Ishikawa (cell line): ENCODE measurements around the gene PTDSS2.

Source experiments
- CEBPB ChIP-seq: IDR thresholded peaks from 2 replicates; pipeline ENCODE4 v1.6.1; 2012
- EP300 ChIP-seq: IDR thresholded peaks from 2 replicates; pipeline ENCODE4 v1.6.1; 2012; ENCODE audit warnings: borderline replicate concordance
- FOXM1 ChIP-seq: IDR thresholded peaks from 2 replicates; pipeline ENCODE4 v1.6.1; 2012; ENCODE audit warnings: low read depth, borderline replicate concordance
- NFIC ChIP-seq: IDR thresholded peaks from 2 replicates; pipeline ENCODE4 v1.6.1; 2012
- TAF1 ChIP-seq: IDR thresholded peaks from 2 replicates; pipeline ENCODE4 v1.6.1; 2012; ENCODE audit warnings: low read depth, mild to moderate bottlenecking
- YY1 ChIP-seq: IDR thresholded peaks from 2 replicates; pipeline ENCODE4 v1.6.1; 2012; ENCODE audit warnings: low read depth
- TF ChIP-seq, protein P1 (sequence below): IDR thresholded peaks from 2 replicates; pipeline ENCODE4 v1.6.1; 2012
- TF ChIP-seq, protein P2 (sequence below): IDR thresholded peaks from 2 replicates; pipeline ENCODE4 v1.6.1; 2012; ENCODE audit warnings: low read depth, mild to moderate bottlenecking

- no peak for TF ChIP-seq YY1
- TF ChIP-seq EP300 = no peak
- TF ChIP-seq TAF1 = no peak
- TF ChIP-seq FOXM1 = no peak
- TF ChIP-seq, protein P1, sequence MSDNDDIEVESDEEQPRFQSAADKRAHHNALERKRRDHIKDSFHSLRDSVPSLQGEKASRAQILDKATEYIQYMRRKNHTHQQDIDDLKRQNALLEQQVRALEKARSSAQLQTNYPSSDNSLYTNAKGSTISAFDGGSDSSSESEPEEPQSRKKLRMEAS = no peak
- TF ChIP-seq NFIC = no peak
- TF ChIP-seq CEBPB = no peak
- TF ChIP-seq, protein P2, sequence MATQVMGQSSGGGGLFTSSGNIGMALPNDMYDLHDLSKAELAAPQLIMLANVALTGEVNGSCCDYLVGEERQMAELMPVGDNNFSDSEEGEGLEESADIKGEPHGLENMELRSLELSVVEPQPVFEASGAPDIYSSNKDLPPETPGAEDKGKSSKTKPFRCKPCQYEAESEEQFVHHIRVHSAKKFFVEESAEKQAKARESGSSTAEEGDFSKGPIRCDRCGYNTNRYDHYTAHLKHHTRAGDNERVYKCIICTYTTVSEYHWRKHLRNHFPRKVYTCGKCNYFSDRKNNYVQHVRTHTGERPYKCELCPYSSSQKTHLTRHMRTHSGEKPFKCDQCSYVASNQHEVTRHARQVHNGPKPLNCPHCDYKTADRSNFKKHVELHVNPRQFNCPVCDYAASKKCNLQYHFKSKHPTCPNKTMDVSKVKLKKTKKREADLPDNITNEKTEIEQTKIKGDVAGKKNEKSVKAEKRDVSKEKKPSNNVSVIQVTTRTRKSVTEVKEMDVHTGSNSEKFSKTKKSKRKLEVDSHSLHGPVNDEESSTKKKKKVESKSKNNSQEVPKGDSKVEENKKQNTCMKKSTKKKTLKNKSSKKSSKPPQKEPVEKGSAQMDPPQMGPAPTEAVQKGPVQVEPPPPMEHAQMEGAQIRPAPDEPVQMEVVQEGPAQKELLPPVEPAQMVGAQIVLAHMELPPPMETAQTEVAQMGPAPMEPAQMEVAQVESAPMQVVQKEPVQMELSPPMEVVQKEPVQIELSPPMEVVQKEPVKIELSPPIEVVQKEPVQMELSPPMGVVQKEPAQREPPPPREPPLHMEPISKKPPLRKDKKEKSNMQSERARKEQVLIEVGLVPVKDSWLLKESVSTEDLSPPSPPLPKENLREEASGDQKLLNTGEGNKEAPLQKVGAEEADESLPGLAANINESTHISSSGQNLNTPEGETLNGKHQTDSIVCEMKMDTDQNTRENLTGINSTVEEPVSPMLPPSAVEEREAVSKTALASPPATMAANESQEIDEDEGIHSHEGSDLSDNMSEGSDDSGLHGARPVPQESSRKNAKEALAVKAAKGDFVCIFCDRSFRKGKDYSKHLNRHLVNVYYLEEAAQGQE = no peak
Observed at GRCh38 chr11:479311-479710, 29.2 kb downstream of the PTDSS2 start.
